A549 (cell line): Measurements from ENCODE around the gene TTYH3.

Experiments used
- CTCF ChIP-seq: fragments of >200 bp; sonication (Bioruptor Twin); formaldehyde crosslinking; IDR thresholded peaks from 3 replicates; pipeline ENCODE4 v1.5.1; 2016
- E2F6 ChIP-seq: IDR thresholded peaks from 2 replicates; pipeline ENCODE4 v1.6.1; 2012; ENCODE audit warnings: low read depth, borderline replicate concordance
- ELK1 ChIP-seq: fragments of 150-350 bp; IDR thresholded peaks from 2 replicates; pipeline ENCODE4 v1.6.1; 2014; ENCODE audit warnings: low read depth, mild to moderate bottlenecking, low read length
- ESRRA ChIP-seq: fragments of 150-350 bp; IDR thresholded peaks from 2 replicates; pipeline ENCODE4 v1.6.1; 2014; ENCODE audit warnings: mild to moderate bottlenecking, low read length, borderline replicate concordance
- MAX ChIP-seq: IDR thresholded peaks from 2 replicates; pipeline ENCODE4 v1.6.1; 2012
- NFE2L2 ChIP-seq: fragments of 150-350 bp; conservative IDR thresholded peaks from 2 replicates; pipeline ENCODE4 v1.6.1; 2014; ENCODE audit warnings: low read length
- POLR2A ChIP-seq: IDR thresholded peaks from 2 replicates; pipeline ENCODE4 v1.6.1; 2012; ENCODE audit warnings: mild to moderate bottlenecking, low read length
- REST ChIP-seq: fragments of 200-600 bp; sonication (generic); IDR thresholded peaks from 2 replicates; pipeline ENCODE4 v1.6.1; 2016; ENCODE audit warnings: antibody characterized with exemption, mild to moderate bottlenecking, moderate library complexity
- SMC3 ChIP-seq: fragments of >200 bp; sonication (Bioruptor Twin); formaldehyde crosslinking; IDR thresholded peaks from 3 replicates; pipeline ENCODE4 v1.6.1; 2018; ENCODE audit warnings: inconsistent platforms
- USF2 ChIP-seq: fragments of 450-650 bp; IDR thresholded peaks from 2 replicates; pipeline ENCODE4 v1.6.1; 2014; ENCODE audit warnings: antibody characterized with exemption

GRCh38 chr7:2687338-2687869, 55.6 kb downstream of the TTYH3 start:
- TF ChIP-seq MAX, result no peak
- no peak for TF ChIP-seq CTCF
- TF ChIP-seq USF2, result no peak
- TF ChIP-seq REST, result no peak
- no peak for TF ChIP-seq ELK1
- no peak for TF ChIP-seq E2F6
- no peak for TF ChIP-seq ESRRA
- TF ChIP-seq POLR2A, result no peak
- TF ChIP-seq NFE2L2, result no peak
- TF ChIP-seq SMC3, result no peak
